GM18861 (cell line): ENCODE measurements around the gene GNB5.
"Not testable (repeated sequence)": the region's sequence is repeated elsewhere in the genome, so short reads cannot be mapped to it uniquely, and the experiment has no call there.

Experiments used
- ATAC-seq: cut with Tn5 transposase; IDR thresholded peaks from one replicate; pipeline ENCODE4 v1.9.1; 2021; ENCODE audit not compliant: unreplicated experiment

GNB5 gene

GRCh38 chr15:52171807-52172206 is 19.4 kb downstream of the GNB5 start:
- no peak for ATAC-seq

GRCh38 chr15:52171386-52171785 is 19.8 kb downstream of the GNB5 start:
- ATAC-seq = no peak

- not testable (repeated sequence) for ATAC-seq
These were observed 21.0 kb downstream of the GNB5 start for GRCh38 chr15:52170199-52170598.

- ATAC-seq = not testable (repeated sequence)
These were observed 25.6 kb downstream of the GNB5 start for GRCh38 chr15:52165494-52166131.

GRCh38 chr15:52164631-52165265 is 26.4 kb downstream of the GNB5 start:
- no peak for ATAC-seq

DNA sequence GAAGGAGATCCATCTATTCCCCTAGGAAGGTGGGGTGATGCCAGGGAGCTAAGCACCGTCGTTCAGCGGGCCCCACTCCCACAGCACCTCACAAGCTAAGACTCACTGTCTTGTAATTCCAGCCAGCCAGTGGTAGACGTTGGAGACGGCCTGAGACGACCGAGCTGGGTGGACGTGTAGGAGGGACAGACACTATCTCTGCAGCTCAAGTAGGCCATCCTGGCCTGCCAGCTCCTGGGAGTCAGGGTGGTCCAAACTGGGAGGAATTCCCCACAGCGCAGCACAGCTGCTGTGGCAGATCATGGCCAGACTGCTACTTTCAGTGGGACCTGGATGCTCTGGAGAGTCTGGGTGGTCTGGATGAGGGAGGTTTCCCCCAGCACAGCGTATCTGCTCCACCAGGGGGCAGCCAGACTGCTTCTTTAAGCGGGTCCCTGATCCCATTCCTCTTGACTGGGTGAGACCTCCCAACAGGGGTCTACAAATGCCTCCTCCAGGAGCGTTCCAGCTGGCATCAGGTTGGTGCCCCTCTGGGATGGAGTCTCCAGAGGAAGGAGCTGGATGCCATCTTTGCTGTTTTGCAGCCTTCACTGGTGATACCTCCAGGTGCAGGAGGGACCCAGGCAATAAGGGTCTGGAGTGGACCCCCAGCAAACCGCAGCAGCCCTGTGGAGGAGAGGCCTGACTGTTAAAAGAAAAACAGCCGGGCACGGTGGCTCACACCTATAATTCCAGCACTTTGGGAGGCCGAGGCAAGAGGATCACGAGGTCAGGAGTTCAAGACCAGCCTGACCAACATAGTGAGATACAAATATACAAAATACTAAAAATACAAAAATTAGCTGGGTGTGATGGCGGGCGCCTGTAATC is 27.6 kb downstream of the GNB5 start:
- ATAC-seq = no peak

DNA sequence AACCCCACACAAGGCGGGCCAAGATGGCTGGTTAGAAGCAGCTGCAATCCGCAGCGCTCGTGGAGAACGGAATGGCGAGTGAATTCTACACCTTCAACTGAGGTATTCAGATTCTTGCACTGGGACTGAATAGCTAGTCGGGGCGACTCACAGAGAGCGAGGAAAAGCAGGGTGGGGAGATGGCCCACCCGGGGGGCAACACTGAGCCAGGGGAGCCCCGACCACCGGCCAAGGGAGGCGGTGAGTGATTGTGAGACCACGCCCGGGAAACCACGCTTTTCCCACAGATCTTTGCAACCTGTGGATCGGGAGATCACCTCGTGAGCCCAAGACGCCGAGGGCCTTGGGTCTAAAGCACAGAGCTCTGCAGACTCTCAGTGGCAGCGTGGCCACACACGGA is 28.3 kb downstream of the GNB5 start:
- no peak for ATAC-seq

DNA sequence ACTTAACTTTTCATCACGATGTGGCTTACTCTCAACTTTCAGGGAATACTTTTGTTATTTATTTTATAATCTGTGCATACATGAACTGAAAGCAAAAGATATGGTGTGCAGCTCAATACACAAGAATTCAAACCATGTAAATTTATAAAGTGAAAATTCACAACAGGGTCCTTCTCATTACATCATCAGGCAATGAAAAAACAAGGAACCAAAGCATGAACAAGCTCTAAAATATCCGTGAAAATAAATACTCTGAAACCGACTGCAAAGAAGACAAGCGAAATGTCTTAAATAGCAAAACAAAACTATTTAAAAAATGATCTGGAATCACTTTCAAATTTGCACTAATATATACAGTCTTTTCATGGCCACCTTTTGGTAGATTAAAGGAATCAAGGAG is 28.9 kb downstream of the GNB5 start:
- ATAC-seq = no peak

GRCh38 chr15:52161406-52161966 is 29.7 kb downstream of the GNB5 start:
- no peak for ATAC-seq

DNA sequence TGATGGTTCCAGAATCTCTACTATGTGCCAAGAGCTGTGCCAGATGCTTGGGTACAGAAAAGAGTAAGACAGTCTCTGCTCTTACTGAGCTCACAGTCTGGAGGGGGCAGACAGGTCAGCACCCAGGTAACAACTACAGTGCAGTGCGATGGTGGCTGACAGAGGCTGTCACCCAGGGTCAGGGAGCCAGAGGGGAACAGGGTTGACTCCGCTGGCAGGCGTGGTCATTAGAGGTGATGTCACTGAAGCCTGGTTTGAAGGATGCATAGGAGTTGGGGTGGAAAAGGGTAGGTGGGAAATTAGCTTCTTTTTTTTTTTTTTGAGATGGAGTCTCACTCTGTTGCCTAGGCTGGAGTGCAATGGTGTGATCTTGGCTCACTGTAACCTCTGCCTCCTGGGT is 31.5 kb downstream of the GNB5 start:
- ATAC-seq = no peak

DNA sequence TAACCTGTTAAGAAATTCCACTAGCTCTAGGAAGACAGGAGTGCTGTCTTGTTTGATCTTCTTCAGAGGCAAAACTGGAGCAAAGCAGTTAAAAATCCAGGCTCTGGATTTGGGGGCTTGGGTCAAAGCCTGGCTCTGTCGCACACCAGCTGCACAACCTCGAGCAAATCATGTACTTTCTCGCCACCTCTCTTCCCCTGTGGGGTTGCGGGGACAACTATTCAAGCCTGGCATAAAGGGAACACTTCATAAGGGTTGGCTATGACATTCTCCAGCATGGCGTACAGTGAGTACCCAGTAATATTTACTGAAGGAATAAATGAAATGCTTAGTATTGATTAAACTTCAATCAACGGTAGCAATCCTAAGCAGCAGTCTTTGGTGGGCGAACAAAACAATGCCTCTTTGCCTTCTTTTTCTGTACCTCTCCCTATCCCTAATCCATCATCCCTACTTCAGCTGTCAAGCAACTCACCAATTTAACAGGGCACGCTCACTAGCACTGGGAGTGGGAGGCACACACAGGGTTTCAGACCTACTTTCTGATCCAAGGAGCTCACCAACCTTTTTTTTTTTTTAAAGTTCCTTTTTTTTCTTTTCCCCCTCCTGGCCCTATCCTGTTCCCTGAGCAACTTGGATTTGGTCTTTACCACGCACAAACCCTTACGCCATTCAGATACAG is 33.0 kb downstream of the GNB5 start:
- ATAC-seq = no peak

GRCh38 chr15:52155878-52156277 is 35.3 kb downstream of the GNB5 start:
- ATAC-seq = no peak

- no peak for ATAC-seq
These were observed 36.0 kb downstream of the GNB5 start for GRCh38 chr15:52154896-52155865.

DNA sequence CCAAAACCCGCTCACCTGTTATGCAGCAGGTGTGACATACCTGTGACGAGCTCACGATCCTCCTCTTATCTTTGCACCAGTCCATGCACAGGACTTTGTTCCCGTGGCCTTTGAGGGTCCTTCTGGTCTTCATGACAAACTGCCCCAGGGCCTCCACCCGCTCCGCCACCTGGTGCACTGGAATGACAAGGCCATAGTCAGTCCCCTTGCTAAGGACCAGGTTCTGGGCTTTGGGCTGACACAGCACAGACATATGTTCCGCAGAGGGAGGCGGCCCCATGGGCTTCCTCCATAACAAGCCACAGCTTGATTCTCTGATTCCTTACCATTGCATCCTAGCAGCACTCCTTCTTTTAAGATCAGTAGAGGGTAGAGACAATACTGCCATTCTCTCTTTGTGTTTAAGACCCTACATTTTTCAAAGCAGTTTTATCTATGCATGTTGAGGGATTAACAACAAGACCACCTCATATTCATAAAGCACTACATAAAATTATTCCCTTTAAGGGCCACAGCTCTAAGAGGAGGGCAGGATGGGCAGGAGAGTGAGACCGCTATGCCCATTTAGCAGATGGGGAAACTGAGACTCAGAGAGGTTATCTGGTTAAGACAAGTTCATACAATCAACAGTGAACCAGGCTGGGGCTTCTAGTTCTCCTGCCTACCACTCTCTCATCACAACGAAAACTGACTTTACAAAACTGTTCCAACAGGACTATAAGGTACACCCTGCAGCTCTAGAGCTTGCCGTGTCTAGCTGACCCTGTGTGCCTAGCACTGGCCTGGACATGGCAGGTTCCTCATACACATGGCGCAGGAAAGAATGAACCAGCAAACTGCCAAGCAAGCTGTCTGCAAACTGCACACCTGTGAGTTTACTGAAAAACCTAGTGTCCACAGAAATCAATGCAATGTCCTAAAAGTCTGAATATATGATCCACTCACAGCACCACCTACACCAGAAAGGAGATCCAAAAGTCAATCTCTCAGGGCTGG is 37.0 kb downstream of the GNB5 start:
- no peak for ATAC-seq

DNA sequence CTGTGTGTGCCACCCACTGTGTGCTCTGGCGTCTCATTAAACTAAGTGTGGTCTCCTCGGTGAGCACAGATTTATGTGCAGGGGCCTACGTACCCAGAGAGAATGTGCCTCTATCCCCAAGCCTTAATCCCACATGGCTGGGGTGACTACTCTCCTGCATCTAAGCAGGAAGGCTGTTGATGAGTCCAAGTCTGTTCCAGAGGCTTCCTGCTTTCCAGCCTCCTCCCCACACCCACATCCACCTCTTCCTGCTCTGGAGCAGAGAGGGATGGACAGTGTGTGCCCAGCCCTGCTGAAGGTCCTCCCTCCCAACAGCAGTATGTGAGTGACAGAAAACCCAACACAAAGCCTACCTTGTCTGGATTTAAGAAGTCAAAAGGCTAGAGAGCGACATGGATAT is 39.8 kb downstream of the GNB5 start:
- ATAC-seq = no peak

DNA sequence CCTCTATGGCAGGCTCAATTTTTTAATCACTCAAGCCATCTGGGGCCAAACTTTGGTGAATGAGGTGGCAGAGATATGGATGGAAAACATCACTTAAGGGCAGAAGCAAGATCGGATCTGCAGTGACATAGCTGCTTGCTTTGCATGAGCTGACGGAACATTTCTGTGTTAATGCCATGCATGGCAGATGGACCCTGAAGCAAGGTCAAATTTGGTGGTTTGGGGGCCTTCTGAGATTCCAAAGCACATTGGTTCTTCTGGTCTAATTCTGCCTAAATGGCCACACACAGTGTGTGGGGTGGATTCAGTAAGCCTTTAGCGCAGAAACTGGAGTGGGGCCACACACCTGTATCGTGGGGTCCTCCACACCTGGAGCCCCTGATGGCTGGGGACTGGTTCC is 40.3 kb downstream of the GNB5 start:
- ATAC-seq = no peak

GRCh38 chr15:52150043-52150825 is 41.0 kb downstream of the GNB5 start:
- no peak for ATAC-seq

DNA sequence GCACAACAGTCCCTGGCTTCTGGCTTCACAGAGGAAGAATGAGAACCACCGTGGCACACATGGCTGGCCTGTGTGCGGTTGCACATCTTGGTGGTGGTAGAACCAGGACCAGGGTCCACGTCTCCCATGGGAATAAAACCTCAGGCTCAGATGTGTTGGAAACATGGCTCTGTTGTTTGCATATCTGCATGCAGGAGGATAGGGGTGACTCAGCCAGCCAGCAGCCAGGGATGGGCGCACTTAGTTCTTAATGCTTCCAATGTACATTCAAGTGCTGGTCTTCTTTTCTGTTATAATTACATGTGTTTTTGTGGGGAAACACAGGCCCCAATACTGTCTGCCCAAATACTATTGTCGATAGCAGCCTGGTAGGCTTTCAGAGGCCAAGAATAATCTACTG is 42.8 kb downstream of the GNB5 start:
- no peak for ATAC-seq
